ENCODE results near the gene CCR2.
"Not testable (repeated sequence)": the region's sequence is repeated elsewhere in the genome, so short reads cannot be mapped to it uniquely, and the experiment has no call there.

Gene CCR2

GRCh38 chr3:46353647-46354410, at the start of gene CCR2:
Gene CCR2, plus strand, starts transcription at chr3:46354111. Its CDS starts 3,417 bp downstream, at chr3:46357528.
- Mint-ChIP-seq H3K27ac (peak within 1 kb of the TSS; percentile 71), H3K9me3 (peaks cover 2% of the 10 kb centered on the region), H3K27me3 (ENCODE audit: low read depth) (peaks cover 68% of the 10 kb centered on the region), H3K4me3 (peak within 1 kb of the TSS; percentile 75), H3K4me1 (ENCODE audit: low read depth) (peaks cover 66% of the 10 kb centered on the region), H3K36me3 (ENCODE audit: low read depth) (peaks cover 27% of the 10 kb centered on the region)
- no peak for DNase-seq (ENCODE audit: low spot score)

- H3K27me3 Mint-ChIP-seq (ENCODE audit: low read depth): peaks cover 60% of the 10 kb centered on the region
- no peak overlapping the region for H3K27ac Mint-ChIP-seq
- peaks cover 9% of the 10 kb centered on the region for H3K36me3 Mint-ChIP-seq (ENCODE audit: low read depth)
- no peaks in the 10 kb centered on the region for H3K9me3 Mint-ChIP-seq
- no peak for DNase-seq (ENCODE audit: low spot score)
- H3K4me3 Mint-ChIP-seq: no peak overlapping the region
- H3K4me1 Mint-ChIP-seq (ENCODE audit: low read depth): peaks cover 26% of the 10 kb centered on the region
Observed at GRCh38 chr3:46304739-46305138, 49.2 kb upstream of the CCR2 start.

GRCh38 chr3:46312991-46313390, 40.9 kb upstream of the CCR2 start:
- Mint-ChIP-seq H3K27ac (no peak overlapping the region), H3K4me3 (no peak overlapping the region), H3K4me1 (ENCODE audit: low read depth) (peaks cover 13% of the 10 kb centered on the region), H3K27me3 (ENCODE audit: low read depth) (peaks cover 79% of the 10 kb centered on the region), H3K9me3 (peaks cover 19% of the 10 kb centered on the region), H3K36me3 (ENCODE audit: low read depth) (peaks cover 3% of the 10 kb centered on the region)
- DNase-seq (ENCODE audit: low spot score): no peak

GRCh38 chr3:46314517-46314916, 39.4 kb upstream of the CCR2 start:
- Mint-ChIP-seq H3K4me1 (ENCODE audit: low read depth) (peaks cover 13% of the 10 kb centered on the region), H3K27ac (no peak overlapping the region), H3K9me3 (peaks cover 22% of the 10 kb centered on the region), H3K27me3 (ENCODE audit: low read depth) (peaks cover 73% of the 10 kb centered on the region), H3K36me3 (ENCODE audit: low read depth) (peaks cover 3% of the 10 kb centered on the region), H3K4me3 (no peak overlapping the region)
- no peak for DNase-seq (ENCODE audit: low spot score)

GRCh38 chr3:46316206-46316605, 37.7 kb upstream of the CCR2 start:
- Mint-ChIP-seq H3K4me3 (no peak overlapping the region), H3K4me1 (ENCODE audit: low read depth) (peaks cover 13% of the 10 kb centered on the region), H3K27ac (no peak overlapping the region), H3K9me3 (peaks cover 22% of the 10 kb centered on the region), H3K36me3 (ENCODE audit: low read depth) (peaks cover 1% of the 10 kb centered on the region), H3K27me3 (ENCODE audit: low read depth) (peaks cover 71% of the 10 kb centered on the region)
- DNase-seq (ENCODE audit: low spot score): no peak

- Mint-ChIP-seq H3K4me3 (no peak overlapping the region), H3K27ac (no peak overlapping the region), H3K27me3 (ENCODE audit: low read depth) (peaks cover 74% of the 10 kb centered on the region), H3K36me3 (ENCODE audit: low read depth) (peaks cover 1% of the 10 kb centered on the region), H3K9me3 (peaks cover 24% of the 10 kb centered on the region), H3K4me1 (ENCODE audit: low read depth) (peaks cover 13% of the 10 kb centered on the region)
- DNase-seq (ENCODE audit: low spot score): no peak
Observed at GRCh38 chr3:46318207-46318927, 35.5 kb upstream of the CCR2 start.

- Mint-ChIP-seq H3K4me1 (ENCODE audit: low read depth) (no peaks in the 10 kb centered on the region), H3K9me3 (peaks cover 28% of the 10 kb centered on the region), H3K27ac (no peak overlapping the region), H3K36me3 (ENCODE audit: low read depth) (peaks cover 1% of the 10 kb centered on the region), H3K4me3 (no peak overlapping the region), H3K27me3 (ENCODE audit: low read depth) (peaks cover 63% of the 10 kb centered on the region)
- no peak for DNase-seq (ENCODE audit: low spot score)
Observed at GRCh38 chr3:46321461-46322104, 32.3 kb upstream of the CCR2 start.

GRCh38 chr3:46324036-46324435, 29.9 kb upstream of the CCR2 start:
- H3K36me3 Mint-ChIP-seq (ENCODE audit: low read depth): no peaks in the 10 kb centered on the region
- no peaks in the 10 kb centered on the region for H3K4me1 Mint-ChIP-seq (ENCODE audit: low read depth)
- peaks cover 12% of the 10 kb centered on the region for H3K9me3 Mint-ChIP-seq
- H3K27ac Mint-ChIP-seq: no peak overlapping the region
- no peak for DNase-seq (ENCODE audit: low spot score)
- no peak overlapping the region for H3K4me3 Mint-ChIP-seq
- peaks cover 47% of the 10 kb centered on the region for H3K27me3 Mint-ChIP-seq (ENCODE audit: low read depth)

- no peak overlapping the region for H3K4me3 Mint-ChIP-seq
- no peaks in the 10 kb centered on the region for H3K4me1 Mint-ChIP-seq (ENCODE audit: low read depth)
- no peaks in the 10 kb centered on the region for H3K36me3 Mint-ChIP-seq (ENCODE audit: low read depth)
- DNase-seq (ENCODE audit: low spot score): no peak
- peaks cover 36% of the 10 kb centered on the region for H3K27me3 Mint-ChIP-seq (ENCODE audit: low read depth)
- H3K9me3 Mint-ChIP-seq: peaks cover 12% of the 10 kb centered on the region
- H3K27ac Mint-ChIP-seq: no peak overlapping the region
Observed at GRCh38 chr3:46325645-46326300, 28.1 kb upstream of the CCR2 start.

- H3K27ac Mint-ChIP-seq; H3K4me3 Mint-ChIP-seq; H3K4me1 Mint-ChIP-seq (ENCODE audit: low read depth); H3K9me3 Mint-ChIP-seq; DNase-seq (ENCODE audit: low spot score); H3K36me3 Mint-ChIP-seq (ENCODE audit: low read depth): not testable (repeated sequence)
- peaks cover 37% of the 10 kb centered on the region for H3K27me3 Mint-ChIP-seq (ENCODE audit: low read depth)
Observed at GRCh38 chr3:46330676-46331075, 23.2 kb upstream of the CCR2 start.

- H3K9me3 Mint-ChIP-seq: peaks cover 29% of the 10 kb centered on the region
- DNase-seq (ENCODE audit: low spot score): no peak
- H3K27me3 Mint-ChIP-seq (ENCODE audit: low read depth): peaks cover 52% of the 10 kb centered on the region
- H3K27ac Mint-ChIP-seq: no peak overlapping the region
- H3K4me3 Mint-ChIP-seq: no peak overlapping the region
- H3K36me3 Mint-ChIP-seq (ENCODE audit: low read depth): peaks cover 8% of the 10 kb centered on the region
- peaks cover 10% of the 10 kb centered on the region for H3K4me1 Mint-ChIP-seq (ENCODE audit: low read depth)
Observed at GRCh38 chr3:46334741-46335478, 19.0 kb upstream of the CCR2 start.

GRCh38 chr3:46335541-46335940, 18.4 kb upstream of the CCR2 start:
- H3K4me3 Mint-ChIP-seq: no peak overlapping the region
- H3K27me3 Mint-ChIP-seq (ENCODE audit: low read depth): peaks cover 56% of the 10 kb centered on the region
- no peak for DNase-seq (ENCODE audit: low spot score)
- H3K4me1 Mint-ChIP-seq (ENCODE audit: low read depth): peaks cover 10% of the 10 kb centered on the region
- H3K9me3 Mint-ChIP-seq: peaks cover 34% of the 10 kb centered on the region
- no peak overlapping the region for H3K27ac Mint-ChIP-seq
- peaks cover 8% of the 10 kb centered on the region for H3K36me3 Mint-ChIP-seq (ENCODE audit: low read depth)

- H3K9me3 Mint-ChIP-seq: peaks cover 34% of the 10 kb centered on the region
- DNase-seq (ENCODE audit: low spot score): no peak
- peaks cover 8% of the 10 kb centered on the region for H3K36me3 Mint-ChIP-seq (ENCODE audit: low read depth)
- H3K4me1 Mint-ChIP-seq (ENCODE audit: low read depth): peaks cover 7% of the 10 kb centered on the region
- peaks cover 41% of the 10 kb centered on the region for H3K27me3 Mint-ChIP-seq (ENCODE audit: low read depth)
- H3K27ac Mint-ChIP-seq: no peak overlapping the region
- H3K4me3 Mint-ChIP-seq: no peak overlapping the region
Observed at GRCh38 chr3:46337911-46338310, 16.0 kb upstream of the CCR2 start.

Measured in T-helper 2 cell treated with Interferon-gamma antibody and Interleukin-4, amounts not matched to agents 5 μg/mL and 100 μg/mL, for 36 hours (primary cell).